Astrocyte of the spinal cord (primary cell): Measurements from ENCODE around the gene VARS1.

Experiments
- DNase-seq: peaks from one replicate; pipeline ENCODE4 v3.0.0; 2011; ENCODE audit warnings: low read depth, low spot score
- H3K4me3 ChIP-seq: 2 replicates; pipeline ENCODE4 v1.5.1; 2011; ENCODE audit warnings: low read depth, mild to moderate bottlenecking, low read length, moderate library complexity
- CTCF ChIP-seq: IDR thresholded peaks from 2 replicates; pipeline ENCODE4 v1.5.1; 2012; ENCODE audit warnings: low read depth, mild to moderate bottlenecking, low read length, inconsistent platforms
- in situ Hi-C: cut with HindIII; loops from 2 replicates; pipeline ENCODE4 v1.10.0; 2017; ENCODE audit warnings: low sequenced_read_pairs

The VARS1 gene

DNA sequence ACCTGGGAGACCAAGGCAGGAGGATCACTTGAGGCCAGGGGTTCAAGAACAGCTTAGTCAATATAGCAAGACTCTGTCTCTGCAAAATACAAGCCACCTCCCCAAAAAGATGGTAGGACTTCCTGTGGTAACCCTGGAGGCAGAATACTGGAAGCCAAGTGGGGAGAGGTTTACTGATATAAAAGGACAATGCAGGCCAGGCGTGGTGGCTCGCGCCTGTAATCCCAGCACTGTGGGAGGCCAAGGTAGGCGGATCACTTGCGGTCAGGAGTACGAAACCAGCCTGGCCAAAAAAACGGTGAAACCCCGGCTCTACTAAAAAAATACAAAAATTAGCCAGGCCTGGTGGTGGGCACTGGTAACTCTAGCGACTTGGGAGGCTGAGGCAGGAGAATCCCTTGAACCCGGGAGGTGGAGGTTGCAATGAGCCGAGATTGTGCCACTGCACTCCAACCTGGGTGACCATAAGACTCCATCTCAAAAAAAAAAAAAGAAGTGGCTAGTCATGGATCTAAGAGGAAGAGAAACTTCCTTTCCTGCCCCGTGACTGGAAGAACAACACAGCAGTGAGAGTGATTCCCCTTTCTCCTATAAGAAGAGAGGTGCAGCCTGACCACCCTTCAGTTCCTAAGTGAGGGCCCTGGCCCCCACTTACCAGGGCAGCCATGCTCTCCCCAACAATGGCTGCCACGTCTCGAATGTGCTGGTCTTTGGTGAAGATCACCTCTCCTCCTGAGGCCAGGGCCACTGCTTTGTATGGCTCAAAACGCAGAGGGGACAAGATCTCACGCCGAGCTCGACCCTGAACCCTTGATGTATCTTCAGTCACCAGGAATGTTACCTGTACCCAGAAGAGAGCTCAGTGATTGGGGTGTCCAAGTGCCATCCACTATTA is 26.9 kb downstream of the VARS1 start:
- in situ Hi-C loops = no loop called here
- no peak overlapping the region for H3K4me3 ChIP-seq
- DNase-seq = no peak
- no peak for TF ChIP-seq CTCF

DNA sequence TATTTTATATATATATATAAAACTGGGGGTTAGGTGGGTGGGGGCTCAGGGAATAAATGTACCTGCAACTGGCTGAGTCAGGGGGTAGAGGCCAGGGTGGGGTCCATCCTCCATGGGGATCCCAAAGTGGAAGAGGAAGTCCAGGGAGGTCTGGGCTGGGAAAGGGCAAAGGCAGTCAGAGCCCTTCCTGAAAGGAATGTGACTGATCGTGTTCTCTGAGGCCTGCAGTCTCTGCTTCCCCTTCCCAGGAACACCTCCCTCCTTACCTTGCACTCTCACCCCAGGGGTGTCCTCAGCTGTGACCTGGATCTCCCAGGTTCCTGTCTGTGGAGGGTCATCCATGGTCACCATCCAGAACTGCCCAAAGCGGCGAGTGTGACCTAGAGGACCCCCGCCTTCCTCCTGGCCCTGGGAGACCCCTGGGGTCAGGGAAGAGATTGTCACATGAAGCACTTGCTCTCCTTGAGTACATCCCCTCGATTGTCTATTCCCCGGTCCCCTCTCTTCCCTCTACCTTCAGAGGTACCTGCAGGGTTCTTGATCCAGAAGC is 28.4 kb downstream of the VARS1 start:
- in situ Hi-C loops = no loop called here
- DNase-seq = no peak
- no peak overlapping the region for H3K4me3 ChIP-seq
- no peak for TF ChIP-seq CTCF

- no peak for DNase-seq
- no peak for TF ChIP-seq CTCF
- in situ Hi-C loops = no loop called here
- H3K4me3 ChIP-seq = peak overlapping the region; percentile 20
These were observed 29.4 kb downstream of the VARS1 start for GRCh38 chr6:31765910-31766794.

DNA sequence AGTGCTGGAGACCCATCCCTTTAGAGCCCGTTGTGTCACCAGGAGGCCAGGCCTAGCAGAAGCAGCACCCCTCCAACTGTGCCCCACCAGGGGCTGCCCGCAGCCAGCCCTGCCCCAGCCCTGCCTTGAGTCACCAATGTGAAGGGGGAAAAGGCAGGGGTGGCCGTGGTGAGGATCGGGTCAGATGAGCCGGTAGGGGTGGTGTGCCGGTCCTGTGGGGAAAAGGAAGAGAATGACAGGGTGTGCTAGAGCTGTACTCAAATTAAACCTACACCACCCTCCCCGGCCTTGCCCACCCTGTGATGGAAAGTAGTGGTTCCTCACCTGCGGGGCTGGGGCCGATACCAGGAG is 30.0 kb downstream of the VARS1 start:
- in situ Hi-C loops = no loop called here
- TF ChIP-seq CTCF = no peak
- no peak overlapping the region for H3K4me3 ChIP-seq
- DNase-seq = no peak

- DNase-seq = no peak
- H3K4me3 ChIP-seq = no peak overlapping the region
- in situ Hi-C loops = no loop called here
- no peak for TF ChIP-seq CTCF
These were observed 31.4 kb downstream of the VARS1 start for GRCh38 chr6:31764198-31764597.

DNA sequence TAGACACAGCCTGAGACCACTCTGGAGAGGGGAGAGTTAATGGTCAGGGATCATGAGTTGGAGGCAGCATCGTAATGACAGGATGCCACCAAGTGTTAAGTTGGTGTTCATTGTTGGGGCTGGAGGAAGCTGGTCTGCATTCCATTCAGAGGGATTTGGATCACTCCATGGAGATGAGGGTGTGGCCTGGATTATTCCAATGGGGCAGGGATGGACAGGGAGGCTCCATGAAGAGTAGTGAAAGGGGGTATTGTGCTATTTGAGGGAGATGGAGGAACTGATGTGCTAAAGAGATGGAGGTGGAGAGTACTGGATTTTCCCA is 32.0 kb downstream of the VARS1 start:
- TF ChIP-seq CTCF = no peak
- H3K4me3 ChIP-seq = no peak overlapping the region
- peak; percentile 37 for DNase-seq
- in situ Hi-C loops = no loop called here
